ENCODE results near the gene FANCL.

DNA sequence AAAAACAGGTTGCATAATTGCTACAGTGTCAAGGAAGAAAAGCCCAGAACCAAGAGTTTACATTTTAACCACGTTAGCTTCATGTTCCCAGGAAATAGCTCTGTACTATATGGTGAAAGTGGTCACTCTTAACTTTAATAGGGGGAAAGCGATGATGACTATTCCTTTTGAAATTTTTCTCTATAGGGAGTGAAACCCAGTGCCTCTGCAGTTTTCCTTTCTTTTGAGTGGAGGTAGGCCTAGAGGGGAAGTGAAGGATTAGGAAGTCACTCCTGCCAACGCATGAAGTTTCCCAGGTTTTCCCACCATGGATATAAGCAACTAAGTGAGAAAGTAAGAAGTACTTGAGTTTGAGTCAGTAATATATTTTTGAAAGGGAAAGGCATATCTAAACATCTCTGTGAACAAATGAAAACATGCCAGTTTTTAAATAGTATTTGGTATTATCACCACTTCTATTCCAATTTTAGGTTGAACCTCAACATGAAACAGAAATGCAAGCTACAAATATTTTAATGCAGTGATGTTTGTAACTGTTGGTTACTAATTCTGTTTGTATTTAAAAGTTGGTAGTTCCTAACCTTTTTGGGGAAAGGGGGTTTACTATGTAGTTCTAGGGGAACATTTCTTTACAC, 102.6 kb downstream of the FANCL start:
- TF ChIP-seq, protein P1, sequence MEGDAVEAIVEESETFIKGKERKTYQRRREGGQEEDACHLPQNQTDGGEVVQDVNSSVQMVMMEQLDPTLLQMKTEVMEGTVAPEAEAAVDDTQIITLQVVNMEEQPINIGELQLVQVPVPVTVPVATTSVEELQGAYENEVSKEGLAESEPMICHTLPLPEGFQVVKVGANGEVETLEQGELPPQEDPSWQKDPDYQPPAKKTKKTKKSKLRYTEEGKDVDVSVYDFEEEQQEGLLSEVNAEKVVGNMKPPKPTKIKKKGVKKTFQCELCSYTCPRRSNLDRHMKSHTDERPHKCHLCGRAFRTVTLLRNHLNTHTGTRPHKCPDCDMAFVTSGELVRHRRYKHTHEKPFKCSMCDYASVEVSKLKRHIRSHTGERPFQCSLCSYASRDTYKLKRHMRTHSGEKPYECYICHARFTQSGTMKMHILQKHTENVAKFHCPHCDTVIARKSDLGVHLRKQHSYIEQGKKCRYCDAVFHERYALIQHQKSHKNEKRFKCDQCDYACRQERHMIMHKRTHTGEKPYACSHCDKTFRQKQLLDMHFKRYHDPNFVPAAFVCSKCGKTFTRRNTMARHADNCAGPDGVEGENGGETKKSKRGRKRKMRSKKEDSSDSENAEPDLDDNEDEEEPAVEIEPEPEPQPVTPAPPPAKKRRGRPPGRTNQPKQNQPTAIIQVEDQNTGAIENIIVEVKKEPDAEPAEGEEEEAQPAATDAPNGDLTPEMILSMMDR (IDR thresholded peaks at IDR 0.05; ENCODE audit: low read length) = no peak
- TF ChIP-seq EZH2 (IDR thresholded peaks at IDR 0.05; ENCODE audit: borderline replicate concordance, low read length) = no peak
